ENCODE results near the gene LHFPL3. TPM values are rescaled to one million over a fixed set of nuclear protein-coding genes. Genes with fewer than 3 reads are reported as not detected.

The LHFPL3 gene
- total and polyA plus RNA-seq, 2 donors (not counting 3 experiments of a cell fraction or from before 2014, with no cell fraction given): not detected

DNA sequence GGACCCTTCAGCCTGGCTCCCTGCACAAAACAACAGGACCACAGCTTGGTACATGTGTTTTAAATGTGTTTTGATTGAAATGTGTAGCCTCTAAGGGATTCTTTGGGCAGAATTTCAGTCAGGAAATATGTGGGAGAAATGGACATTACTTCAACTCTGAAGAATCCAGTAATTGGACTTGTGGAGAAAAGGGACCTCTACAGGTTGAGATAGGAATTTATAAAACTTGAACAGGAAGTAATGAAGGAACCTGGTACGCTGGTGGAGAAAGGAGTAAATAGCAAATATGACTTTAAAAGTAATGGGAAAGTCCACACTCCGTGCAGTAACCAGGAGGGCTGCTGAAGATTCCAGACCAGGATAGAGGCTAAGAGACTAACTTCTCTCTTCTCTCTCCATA is 220.5 kb downstream of the LHFPL3 start:
- DNase-seq (ENCODE audit: low read depth, low spot score) (no peak), FAIRE-seq (no peak)
- ChIA-PET POLR2A (no interaction called here), CTCF (no interaction called here)
- no peak overlapping the region for H3K9ac ChIP-seq (replicated peaks; ENCODE audit: extremely low read depth, insufficient read depth, low read length)
- no peak overlapping the region for H2AFZ ChIP-seq (ENCODE audit: low read depth, low read length)
- H3K4me1 ChIP-seq (ENCODE audit: control insufficient read depth, extremely low read depth, insufficient read depth, low read length): no peaks in the 10 kb centered on the region
- H3K36me3 ChIP-seq (ENCODE audit: control insufficient read depth in 2 of 2, extremely low read depth in 1 of 2, insufficient read depth in 2 of 2, low read length in 2 of 2): no peaks in the 10 kb centered on the region
- H4K20me1 ChIP-seq (replicated peaks; ENCODE audit: control insufficient read depth, extremely low read depth, insufficient read depth, low read length): no peaks in the 10 kb centered on the region
- H3K4me3 ChIP-seq (replicated peaks in 1 of 3; ENCODE audit: insufficient read depth in 1 of 3, low read depth in 1 of 3, low read length in 3 of 3): no peak overlapping the region
- BruUV-seq (replicated peaks): no TSS peak
- dilution Hi-C loops (cut with MboI; ENCODE audit: extremely low pct_ligation_motif_present, low sequenced_read_pairs) (no loop called here), intact Hi-C loops (cut with micrococcal nuclease) (no loop called here)
- TF ChIP-seq MYC (IDR thresholded peaks at IDR 0.05; ENCODE audit: low read depth, low read length) (no peak), POLR2AphosphoS5 (IDR thresholded peaks at IDR 0.05; ENCODE audit: insufficient read depth, low read depth, low read length) (no peak), EZH2 (IDR thresholded peaks at IDR 0.05; ENCODE audit: borderline replicate concordance, low read depth, low read length, severe bottlenecking) (no peak), GATA2 (IDR thresholded peaks at IDR 0.05; ENCODE audit: insufficient read depth, insufficient read length, low read depth, low read length) (no peak), JUN (IDR thresholded peaks at IDR 0.05; ENCODE audit: borderline replicate concordance, insufficient read depth, insufficient read length, low read depth) (no peak), POLR2A (IDR thresholded peaks at IDR 0.05; ENCODE audit: low read depth, low read length) (no peak)
- TF ChIP-seq, protein P1, sequence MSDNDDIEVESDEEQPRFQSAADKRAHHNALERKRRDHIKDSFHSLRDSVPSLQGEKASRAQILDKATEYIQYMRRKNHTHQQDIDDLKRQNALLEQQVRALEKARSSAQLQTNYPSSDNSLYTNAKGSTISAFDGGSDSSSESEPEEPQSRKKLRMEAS (IDR thresholded peaks at IDR 0.05; ENCODE audit: insufficient read depth, insufficient read length): no peak
- H3K4me2 ChIP-seq (ENCODE audit: insufficient read depth, low read length): no peak overlapping the region
- no peaks in the 10 kb centered on the region for H3K79me2 ChIP-seq (ENCODE audit: control insufficient read depth, insufficient read depth, low read length)
- no peaks in the 10 kb centered on the region for H3K9me1 ChIP-seq (replicated peaks; ENCODE audit: control insufficient read depth, extremely low read depth, insufficient read depth, low read length)
- H3K27me3 ChIP-seq (ENCODE audit: control insufficient read depth in 2 of 2, insufficient read depth in 2 of 2, low read length in 2 of 2): no peaks in the 10 kb centered on the region
- no peak overlapping the region for H3K27ac ChIP-seq (ENCODE audit: insufficient read depth, low read depth, low read length)
- H3K9me3 ChIP-seq (replicated peaks; ENCODE audit: control insufficient read depth, insufficient read depth, low read length): peaks cover 2% of the 10 kb centered on the region

DNA sequence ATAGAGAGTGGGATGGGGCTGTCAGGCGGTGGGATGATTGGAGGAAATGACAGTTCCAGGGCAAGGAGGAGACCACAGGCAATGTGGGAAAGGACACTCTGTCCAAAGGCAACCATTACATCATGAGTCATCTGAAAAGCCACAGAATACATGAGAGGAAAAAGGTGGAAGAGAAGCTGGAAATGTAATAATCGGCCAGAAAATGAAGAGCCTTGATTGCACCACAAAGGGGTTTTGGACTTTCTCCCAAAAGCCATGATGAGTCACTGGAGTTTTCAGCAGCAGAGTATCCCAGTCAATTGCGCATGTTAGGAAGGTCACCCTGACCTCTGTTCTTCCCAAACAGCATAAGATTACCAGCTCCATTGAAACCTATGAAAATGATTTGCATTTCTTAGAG is 222.0 kb downstream of the LHFPL3 start:
- no peak overlapping the region for H3K9ac ChIP-seq (replicated peaks; ENCODE audit: extremely low read depth, insufficient read depth, low read length)
- H3K4me2 ChIP-seq (ENCODE audit: insufficient read depth, low read length): no peak overlapping the region
- H3K4me3 ChIP-seq (replicated peaks in 1 of 3; ENCODE audit: insufficient read depth in 1 of 3, low read depth in 1 of 3, low read length in 3 of 3): no peak overlapping the region
- H3K36me3 ChIP-seq (ENCODE audit: control insufficient read depth in 2 of 2, extremely low read depth in 1 of 2, insufficient read depth in 2 of 2, low read length in 2 of 2): no peaks in the 10 kb centered on the region
- no peaks in the 10 kb centered on the region for H3K79me2 ChIP-seq (ENCODE audit: control insufficient read depth, insufficient read depth, low read length)
- H3K27me3 ChIP-seq (ENCODE audit: control insufficient read depth in 2 of 2, insufficient read depth in 2 of 2, low read length in 2 of 2): no peaks in the 10 kb centered on the region
- ChIA-PET POLR2A (no interaction called here), CTCF (no interaction called here)
- no TSS peak for BruUV-seq (replicated peaks)
- H4K20me1 ChIP-seq (replicated peaks; ENCODE audit: control insufficient read depth, extremely low read depth, insufficient read depth, low read length): no peaks in the 10 kb centered on the region
- H3K4me1 ChIP-seq (ENCODE audit: control insufficient read depth, extremely low read depth, insufficient read depth, low read length): no peaks in the 10 kb centered on the region
- dilution Hi-C loops (cut with MboI; ENCODE audit: extremely low pct_ligation_motif_present, low sequenced_read_pairs) (no loop called here), intact Hi-C loops (cut with micrococcal nuclease) (no loop called here)
- H3K27ac ChIP-seq (ENCODE audit: insufficient read depth, low read depth, low read length): no peak overlapping the region
- FAIRE-seq: no peak
- H2AFZ ChIP-seq (ENCODE audit: low read depth, low read length): no peak overlapping the region
- H3K9me1 ChIP-seq (replicated peaks; ENCODE audit: control insufficient read depth, extremely low read depth, insufficient read depth, low read length): no peaks in the 10 kb centered on the region
- H3K9me3 ChIP-seq (replicated peaks; ENCODE audit: control insufficient read depth, insufficient read depth, low read length): peaks cover 2% of the 10 kb centered on the region
- no peak for DNase-seq (ENCODE audit: low read depth, low spot score)
- no peak for TF ChIP-seq GATA2 (IDR thresholded peaks at IDR 0.05; ENCODE audit: insufficient read depth, insufficient read length, low read depth, low read length)
- no peak for TF ChIP-seq POLR2A (IDR thresholded peaks at IDR 0.05; ENCODE audit: low read depth, low read length)
- TF ChIP-seq MYC (IDR thresholded peaks at IDR 0.05; ENCODE audit: low read depth, low read length): no peak
- no peak for TF ChIP-seq EZH2 (IDR thresholded peaks at IDR 0.05; ENCODE audit: borderline replicate concordance, low read depth, low read length, severe bottlenecking)
- TF ChIP-seq JUN (IDR thresholded peaks at IDR 0.05; ENCODE audit: borderline replicate concordance, insufficient read depth, insufficient read length, low read depth): no peak
- TF ChIP-seq, protein P1 (IDR thresholded peaks at IDR 0.05; ENCODE audit: insufficient read depth, insufficient read length): no peak
- no peak for TF ChIP-seq POLR2AphosphoS5 (IDR thresholded peaks at IDR 0.05; ENCODE audit: insufficient read depth, low read depth, low read length)
- no peak for TF ChIP-seq FOS (IDR thresholded peaks at IDR 0.05; ENCODE audit: borderline replicate concordance, insufficient read depth, low read length)
- TF ChIP-seq, protein P2, sequence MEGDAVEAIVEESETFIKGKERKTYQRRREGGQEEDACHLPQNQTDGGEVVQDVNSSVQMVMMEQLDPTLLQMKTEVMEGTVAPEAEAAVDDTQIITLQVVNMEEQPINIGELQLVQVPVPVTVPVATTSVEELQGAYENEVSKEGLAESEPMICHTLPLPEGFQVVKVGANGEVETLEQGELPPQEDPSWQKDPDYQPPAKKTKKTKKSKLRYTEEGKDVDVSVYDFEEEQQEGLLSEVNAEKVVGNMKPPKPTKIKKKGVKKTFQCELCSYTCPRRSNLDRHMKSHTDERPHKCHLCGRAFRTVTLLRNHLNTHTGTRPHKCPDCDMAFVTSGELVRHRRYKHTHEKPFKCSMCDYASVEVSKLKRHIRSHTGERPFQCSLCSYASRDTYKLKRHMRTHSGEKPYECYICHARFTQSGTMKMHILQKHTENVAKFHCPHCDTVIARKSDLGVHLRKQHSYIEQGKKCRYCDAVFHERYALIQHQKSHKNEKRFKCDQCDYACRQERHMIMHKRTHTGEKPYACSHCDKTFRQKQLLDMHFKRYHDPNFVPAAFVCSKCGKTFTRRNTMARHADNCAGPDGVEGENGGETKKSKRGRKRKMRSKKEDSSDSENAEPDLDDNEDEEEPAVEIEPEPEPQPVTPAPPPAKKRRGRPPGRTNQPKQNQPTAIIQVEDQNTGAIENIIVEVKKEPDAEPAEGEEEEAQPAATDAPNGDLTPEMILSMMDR (IDR thresholded peaks at IDR 0.05; ENCODE audit: extremely low read depth in 1 of 2, insufficient read depth in 1 of 2, low read depth in 1 of 2, low read length in 2 of 2): no peak

Data from endothelial cell of umbilical vein (primary cell).